ENCODE data around the gene ACSF3.

DNA sequence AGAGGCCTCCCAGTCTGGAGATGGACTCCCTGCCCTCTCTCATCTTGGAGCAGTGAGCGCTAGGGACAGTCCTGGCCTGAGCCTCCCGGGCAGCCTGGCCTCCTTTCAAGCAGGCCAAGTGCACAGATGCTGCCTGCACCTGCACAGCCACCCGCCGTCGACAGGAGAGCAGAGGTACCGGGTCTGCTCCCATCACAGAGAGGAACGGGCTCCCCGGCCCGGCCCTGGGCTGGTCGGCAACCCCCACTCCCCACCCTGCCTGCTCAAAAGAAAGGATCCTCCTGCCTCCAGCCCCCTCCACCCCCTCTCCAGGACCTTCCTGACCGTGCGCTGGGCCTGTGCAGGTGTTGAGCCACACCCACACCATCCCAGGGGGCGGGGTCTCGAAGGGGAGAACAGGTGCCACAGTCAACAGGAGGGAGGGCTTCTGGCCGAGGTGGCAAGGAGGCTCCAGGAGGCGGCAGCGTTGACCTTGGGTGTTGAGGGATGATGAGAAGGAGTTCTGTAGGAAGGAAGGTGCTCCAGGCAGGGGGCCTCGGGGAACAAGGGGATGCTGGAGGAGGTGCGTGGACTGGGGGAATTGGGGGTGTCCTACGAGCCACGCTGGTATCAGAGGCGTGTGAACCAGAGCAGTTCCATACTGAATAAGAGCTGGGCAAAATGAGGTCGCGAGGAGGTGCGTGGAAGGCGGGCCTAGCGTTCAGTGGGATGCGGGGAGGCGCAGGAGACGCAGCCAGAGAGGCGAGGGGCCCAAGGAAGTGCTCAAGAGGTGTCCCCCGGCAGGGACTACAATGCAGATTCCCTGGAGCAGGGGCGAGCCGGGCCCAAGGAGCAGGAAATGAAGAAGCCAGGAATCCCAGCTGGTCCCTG is 76.9 kb downstream of the ACSF3 start:
- TF ChIP-seq POLR2AphosphoS5 (IDR thresholded peaks at IDR 0.05; ENCODE audit: borderline replicate concordance, low read depth, low read length) = no peak
- TF ChIP-seq EZH2 (IDR thresholded peaks at IDR 0.05) = no peak

Data from SK-N-MC (cell line).